GM20000 (cell line): ENCODE data around the gene GHR.

ENCODE experiments used
- DNase-seq: peaks from one replicate; pipeline ENCODE4 v3.0.0; 2012; ENCODE audit warnings: low spot score
- TF ChIP-seq, protein P1 (sequence below): IDR thresholded peaks from 2 replicates; pipeline ENCODE4 v1.5.1; 2012; ENCODE audit warnings: mild to moderate bottlenecking, control low read depth; ENCODE audit errors: extremely low read depth, missing control alignments

The GHR gene

DNA sequence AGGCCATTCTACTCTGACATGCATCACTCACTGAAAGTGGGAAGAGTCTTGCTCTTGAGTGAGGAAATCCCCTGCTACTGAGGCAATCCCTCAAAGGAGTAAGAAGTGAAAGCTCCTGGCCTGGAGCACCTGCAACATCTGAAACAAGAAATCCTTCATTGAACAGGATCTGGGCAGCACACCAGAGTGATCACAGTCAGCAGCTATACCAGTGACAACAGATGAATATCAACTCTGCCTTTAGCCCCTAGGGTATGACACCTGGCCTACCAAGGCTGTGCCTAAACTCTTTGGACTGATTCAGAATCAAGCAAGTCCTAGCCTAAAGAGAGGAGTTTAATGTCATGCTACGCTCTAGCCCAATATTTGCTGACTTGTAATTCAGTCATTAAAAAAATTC is 177.2 kb downstream of the GHR start:
- DNase-seq = no peak
- TF ChIP-seq, protein P1, sequence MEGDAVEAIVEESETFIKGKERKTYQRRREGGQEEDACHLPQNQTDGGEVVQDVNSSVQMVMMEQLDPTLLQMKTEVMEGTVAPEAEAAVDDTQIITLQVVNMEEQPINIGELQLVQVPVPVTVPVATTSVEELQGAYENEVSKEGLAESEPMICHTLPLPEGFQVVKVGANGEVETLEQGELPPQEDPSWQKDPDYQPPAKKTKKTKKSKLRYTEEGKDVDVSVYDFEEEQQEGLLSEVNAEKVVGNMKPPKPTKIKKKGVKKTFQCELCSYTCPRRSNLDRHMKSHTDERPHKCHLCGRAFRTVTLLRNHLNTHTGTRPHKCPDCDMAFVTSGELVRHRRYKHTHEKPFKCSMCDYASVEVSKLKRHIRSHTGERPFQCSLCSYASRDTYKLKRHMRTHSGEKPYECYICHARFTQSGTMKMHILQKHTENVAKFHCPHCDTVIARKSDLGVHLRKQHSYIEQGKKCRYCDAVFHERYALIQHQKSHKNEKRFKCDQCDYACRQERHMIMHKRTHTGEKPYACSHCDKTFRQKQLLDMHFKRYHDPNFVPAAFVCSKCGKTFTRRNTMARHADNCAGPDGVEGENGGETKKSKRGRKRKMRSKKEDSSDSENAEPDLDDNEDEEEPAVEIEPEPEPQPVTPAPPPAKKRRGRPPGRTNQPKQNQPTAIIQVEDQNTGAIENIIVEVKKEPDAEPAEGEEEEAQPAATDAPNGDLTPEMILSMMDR = no peak

DNA sequence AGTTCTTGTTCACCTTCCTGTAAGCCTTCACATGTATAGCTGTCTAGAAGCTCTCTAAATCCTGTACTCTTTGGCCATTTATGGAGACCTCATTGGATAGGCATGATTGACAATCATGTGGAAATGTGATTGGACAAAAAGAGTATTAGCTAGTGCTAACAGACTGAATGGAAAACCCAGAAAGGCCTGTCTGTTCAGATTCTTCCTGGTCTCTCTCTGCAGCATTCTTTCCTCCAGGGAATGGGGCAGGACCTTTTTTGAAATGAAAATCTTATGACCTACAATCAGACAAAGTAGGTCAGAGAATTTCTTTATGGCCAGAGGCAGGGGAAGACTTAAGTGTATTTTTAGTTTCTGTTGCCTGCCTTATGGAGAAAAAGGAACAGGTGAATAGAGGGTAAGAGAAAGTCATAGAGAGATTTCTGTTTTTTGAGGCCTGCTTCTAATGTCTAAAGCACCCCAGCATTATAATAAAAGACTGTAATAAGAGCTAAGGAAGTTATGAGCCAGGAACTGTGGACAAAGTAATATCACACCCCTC is 181.0 kb downstream of the GHR start:
- TF ChIP-seq, protein P1 = no peak
- no peak for DNase-seq

DNA sequence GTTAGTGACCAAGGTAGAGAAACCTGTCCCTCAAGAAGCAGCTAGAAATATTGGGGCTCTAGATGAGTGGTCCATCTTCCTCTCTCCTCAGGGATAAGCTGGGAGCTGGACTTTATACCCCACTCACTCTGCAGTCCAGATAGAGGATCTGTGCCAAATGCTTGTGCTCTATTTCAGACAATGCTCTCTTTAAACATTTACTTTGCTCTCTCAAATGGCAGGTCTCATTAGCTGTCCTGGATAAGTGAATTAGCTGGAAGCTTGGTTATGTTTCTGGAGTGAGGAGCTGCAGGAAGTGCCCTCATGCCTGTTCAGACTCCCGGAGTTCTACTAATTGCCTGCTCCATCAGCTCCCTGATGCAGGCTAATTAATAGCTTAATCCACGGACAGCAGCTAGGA is 182.3 kb downstream of the GHR start:
- TF ChIP-seq, protein P1 = no peak
- DNase-seq = no peak

DNA sequence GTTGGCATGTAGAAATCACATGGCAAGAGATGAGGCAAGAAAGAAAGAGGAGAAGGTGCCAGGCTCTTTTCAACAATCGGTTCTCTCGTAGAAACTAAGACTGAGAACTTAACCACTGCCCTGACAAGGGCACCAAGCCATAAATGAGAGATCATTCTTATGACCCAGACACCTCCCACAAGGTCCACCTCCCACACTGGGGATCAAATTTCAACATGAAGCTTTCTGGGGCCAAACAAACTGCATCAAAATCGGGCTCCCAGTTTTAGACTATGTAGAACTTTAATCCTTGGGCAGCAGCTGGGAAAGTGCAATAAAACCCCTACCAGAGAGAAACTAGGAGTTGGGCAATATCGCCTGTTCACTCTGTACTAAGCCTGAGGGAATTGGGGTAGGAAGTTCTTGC is 183.2 kb downstream of the GHR start:
- TF ChIP-seq, protein P1 = no peak

DNA sequence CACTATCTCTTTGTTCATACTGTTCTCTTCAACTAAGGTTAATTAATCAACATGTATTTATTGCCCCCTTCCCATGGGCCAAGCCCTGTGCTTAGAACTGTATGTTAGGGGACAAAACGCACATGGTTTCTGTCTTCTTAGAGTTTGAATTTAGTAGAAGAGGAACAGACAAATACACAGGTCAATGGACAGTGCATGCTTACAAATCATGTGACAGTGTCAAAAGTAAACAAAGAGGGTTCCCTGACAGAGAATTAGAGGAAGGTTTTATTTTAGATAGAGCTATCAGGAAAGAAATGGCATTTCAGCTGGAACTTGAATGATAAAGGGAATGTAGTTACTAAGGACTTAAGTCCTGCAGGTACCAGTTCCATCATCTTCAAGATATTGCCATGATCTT is 188.2 kb downstream of the GHR start:
- TF ChIP-seq, protein P1 = no peak
- no peak for DNase-seq

More for the DNA sequence above, 183.2 kb downstream of the GHR start:
- no peak for DNase-seq

DNA sequence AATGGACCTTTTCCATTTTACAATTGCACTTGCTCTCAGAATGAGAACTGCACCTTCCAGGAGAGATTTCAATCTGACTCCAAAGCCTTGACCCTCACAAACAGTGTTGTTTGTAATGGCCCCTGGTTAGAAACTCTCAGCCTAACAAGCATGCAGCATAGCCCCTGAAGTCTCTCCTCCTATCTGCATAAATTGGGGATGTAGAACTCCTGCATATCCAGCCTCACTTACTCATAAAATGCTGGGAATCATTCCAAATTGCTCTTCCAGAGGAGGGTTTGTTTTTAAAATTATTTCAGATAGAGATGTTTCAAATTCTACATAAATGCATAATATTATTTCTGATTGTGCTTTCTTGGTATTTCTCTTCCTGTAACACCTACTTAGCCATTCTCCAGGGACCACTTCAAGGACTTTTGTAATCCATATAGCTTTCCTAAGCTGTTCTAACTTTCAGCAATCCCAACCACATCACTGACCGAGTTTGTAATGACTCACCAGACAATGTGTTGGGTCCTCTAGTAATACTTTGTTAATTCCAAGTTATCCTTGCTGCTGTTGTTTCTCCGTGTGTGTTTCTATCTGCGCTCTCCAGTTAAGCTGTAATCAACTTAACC is 189.6 kb downstream of the GHR start:
- TF ChIP-seq, protein P1 = no peak
- DNase-seq = no peak

DNA sequence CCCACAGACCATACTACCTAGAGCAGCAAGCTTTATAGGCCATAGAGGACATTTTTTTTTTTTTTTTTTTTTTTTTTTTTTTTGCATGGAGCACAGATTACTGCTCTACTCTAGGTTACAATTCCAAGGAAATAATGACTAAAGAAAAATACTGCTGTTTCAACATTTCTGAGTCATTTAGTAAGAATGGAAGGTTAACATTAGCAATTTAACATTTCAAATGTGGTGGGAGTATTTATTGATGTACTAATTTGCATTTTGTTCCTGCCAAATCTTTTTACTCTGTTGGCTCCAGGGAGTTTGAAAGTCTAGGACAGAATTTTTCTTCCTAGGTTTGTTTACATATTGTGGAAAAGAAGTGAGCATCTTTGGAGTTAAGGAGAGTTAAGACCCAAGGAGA is 191.3 kb downstream of the GHR start:
- TF ChIP-seq, protein P1 = no peak
- no peak for DNase-seq
